Stimulated activated naive CD4-positive, alpha-beta T cell (primary cell): ENCODE data around the gene DOCK4.

Source experiments
- DNase-seq, 6 experiments: peaks; one replicate each; lab custom pipeline; 2025; lab: John Stamatoyannopoulos, UW

The DOCK4 gene

GRCh38 chr7:112113913-112114575 lies 92.2 kb downstream of the DOCK4 start:
- no peak for DNase-seq

GRCh38 chr7:112112822-112113255 lies 93.4 kb downstream of the DOCK4 start:
- DNase-seq = no peak

GRCh38 chr7:112110651-112111050 lies 95.5 kb downstream of the DOCK4 start:
- DNase-seq = no peak

GRCh38 chr7:112110175-112110574 lies 96.0 kb downstream of the DOCK4 start:
- no peak for DNase-seq

GRCh38 chr7:112108981-112109380 lies 97.2 kb downstream of the DOCK4 start:
- DNase-seq = no peak

- no peak for DNase-seq
Measured at GRCh38 chr7:112105584-112106530, 100.3 kb downstream of the DOCK4 start.

GRCh38 chr7:112104120-112104519 lies 102.1 kb downstream of the DOCK4 start:
- no peak for DNase-seq

- no peak for DNase-seq
Measured at GRCh38 chr7:112103246-112103645, 103.0 kb downstream of the DOCK4 start.

GRCh38 chr7:112101201-112101846 lies 104.9 kb downstream of the DOCK4 start:
- no peak for DNase-seq

GRCh38 chr7:112097524-112097923 lies 108.7 kb downstream of the DOCK4 start:
- no peak for DNase-seq

GRCh38 chr7:112093409-112093808 lies 112.8 kb downstream of the DOCK4 start:
- no peak for DNase-seq

GRCh38 chr7:112092709-112093395 lies 113.3 kb downstream of the DOCK4 start:
- no peak for DNase-seq

GRCh38 chr7:112092306-112092705 lies 113.9 kb downstream of the DOCK4 start:
- DNase-seq = no peak

GRCh38 chr7:112091768-112092167 lies 114.4 kb downstream of the DOCK4 start:
- no peak for DNase-seq

GRCh38 chr7:112089551-112089950 lies 116.6 kb downstream of the DOCK4 start:
- no peak for DNase-seq

GRCh38 chr7:112088484-112089016 lies 117.6 kb downstream of the DOCK4 start:
- no peak for DNase-seq

- DNase-seq = no peak
Measured at GRCh38 chr7:112086496-112087254, 119.5 kb downstream of the DOCK4 start.

GRCh38 chr7:112084520-112084971 lies 121.7 kb downstream of the DOCK4 start:
- DNase-seq = no peak

GRCh38 chr7:112083776-112084355 lies 122.3 kb downstream of the DOCK4 start:
- DNase-seq = no peak

GRCh38 chr7:112082306-112082705 lies 123.9 kb downstream of the DOCK4 start:
- no peak for DNase-seq

- no peak for DNase-seq
Measured at GRCh38 chr7:112081778-112082177, 124.4 kb downstream of the DOCK4 start.
